ENCODE results near the gene ZNRD2. TPM values are rescaled to one million over a fixed set of nuclear protein-coding genes. Genes with fewer than 3 reads are reported as not detected.

Gene ZNRD2
- total RNA-seq, 1 donor = 16.8 TPM

GRCh38 chr11:65572356-65573051 is 2.2 kb downstream of the ZNRD2 start, which contains the start of gene FAM89B:
FAM89B (plus strand) TSS chr11:65572538; CDS start chr11:65572670, 132 bp downstream.
- no peaks in the 10 kb centered on the region for H3K9me3 ChIP-seq (ENCODE audit: low read depth, low read length)
- H3K27me3 ChIP-seq (ENCODE audit: insufficient read depth, low read length) = no peaks in the 10 kb centered on the region
- peak within 1 kb of the TSS; percentile 67 for H3K4me3 ChIP-seq (ENCODE audit: low read length)
- H3K4me1 ChIP-seq (ENCODE audit: insufficient read depth, low read length) = peaks cover 75% of the 10 kb centered on the region

DNA sequence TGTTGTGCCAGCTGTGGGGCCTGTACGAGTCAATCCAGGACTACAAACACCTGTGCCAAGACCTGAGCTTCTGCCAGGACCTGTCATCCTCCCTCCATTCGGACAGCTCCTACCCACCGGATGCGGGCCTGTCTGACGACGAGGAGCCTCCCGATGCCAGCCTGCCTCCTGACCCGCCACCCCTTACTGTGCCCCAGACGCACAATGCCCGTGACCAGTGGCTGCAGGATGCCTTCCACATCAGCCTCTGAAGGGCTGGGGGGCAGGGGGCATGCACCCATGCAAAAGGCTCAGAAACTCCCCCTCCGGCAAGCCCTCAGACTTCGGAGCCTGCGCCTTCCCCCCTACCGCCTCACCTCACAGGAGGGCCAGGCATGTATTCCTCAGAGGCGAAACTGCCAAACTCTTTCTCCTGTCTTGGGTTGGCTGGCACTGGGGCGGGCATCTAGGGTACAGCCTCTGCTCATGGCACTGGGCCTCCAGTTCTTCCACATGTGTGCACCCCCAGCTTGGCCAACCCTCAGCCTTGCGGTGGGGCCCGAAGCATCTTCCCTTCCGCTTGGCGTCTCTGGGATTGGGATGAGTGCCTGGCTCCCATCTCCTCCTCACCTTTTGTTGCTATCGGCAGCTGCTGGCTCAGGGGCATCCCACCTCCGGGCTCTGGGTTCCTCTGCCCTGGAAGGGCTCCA is 3.3 kb downstream of the ZNRD2 start:
- H3K4me1 ChIP-seq (ENCODE audit: insufficient read depth, low read length) = peaks cover 75% of the 10 kb centered on the region
- no peaks in the 10 kb centered on the region for H3K27me3 ChIP-seq (ENCODE audit: insufficient read depth, low read length)
- peak overlapping the region; percentile 67 for H3K4me3 ChIP-seq (ENCODE audit: low read length)
- no peaks in the 10 kb centered on the region for H3K9me3 ChIP-seq (ENCODE audit: low read depth, low read length)

DNA sequence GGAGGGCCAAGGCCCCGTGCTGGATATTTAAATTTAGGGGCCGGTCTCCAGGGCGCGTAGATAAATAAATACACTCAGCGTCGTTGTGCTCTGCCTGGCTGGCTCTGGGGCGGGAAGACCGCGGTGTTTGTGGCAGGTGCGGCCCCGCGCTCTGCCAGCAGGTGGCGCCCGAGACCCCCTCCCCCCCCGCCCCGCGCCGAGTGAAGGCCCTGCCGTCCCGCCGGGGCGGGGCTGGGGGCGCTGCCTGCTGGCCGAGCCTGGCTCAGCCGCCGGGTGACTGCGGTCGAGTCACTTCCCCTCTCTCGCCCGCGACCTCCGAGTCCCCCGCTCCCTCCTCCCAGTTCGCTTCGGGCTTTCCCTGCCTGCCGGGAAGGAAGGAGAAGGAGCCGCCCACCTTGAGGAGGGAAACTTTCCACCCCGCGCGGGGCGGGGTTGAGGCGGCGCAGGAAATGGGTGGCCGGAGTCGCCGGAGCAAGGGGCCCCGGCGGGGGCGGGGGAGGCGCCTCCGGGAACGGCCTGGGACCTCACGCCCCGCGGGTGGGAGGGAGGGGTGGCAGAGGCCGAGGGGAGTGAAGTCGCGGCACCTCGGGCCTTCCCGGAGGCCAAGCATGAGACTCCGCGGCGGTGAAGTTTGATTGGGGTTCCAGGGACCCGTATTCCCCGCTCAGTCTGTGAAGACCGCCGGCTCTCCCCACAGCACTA is 4.0 kb downstream of the ZNRD2 start:
- Histone ChIP-seq H3K4me1 (ENCODE audit: insufficient read depth, low read length) (peaks cover 75% of the 10 kb centered on the region), H3K9me3 (ENCODE audit: low read depth, low read length) (no peaks in the 10 kb centered on the region), H3K27me3 (ENCODE audit: insufficient read depth, low read length) (no peaks in the 10 kb centered on the region), H3K4me3 (ENCODE audit: low read length) (peak overlapping the region; percentile 67)

GRCh38 chr11:65574811-65575567 is 4.7 kb downstream of the ZNRD2 start:
- Histone ChIP-seq H3K4me1 (ENCODE audit: insufficient read depth, low read length) (peaks cover 73% of the 10 kb centered on the region), H3K9me3 (ENCODE audit: low read depth, low read length) (no peaks in the 10 kb centered on the region), H3K27me3 (ENCODE audit: insufficient read depth, low read length) (no peaks in the 10 kb centered on the region), H3K4me3 (ENCODE audit: low read length) (peak overlapping the region; percentile 67)

GRCh38 chr11:65575568-65576231 is 5.4 kb downstream of the ZNRD2 start, which contains the start of gene EHBP1L1:
EHBP1L1 (plus strand) TSS chr11:65576053; CDS start chr11:65576303, 250 bp downstream.
- Histone ChIP-seq H3K9me3 (ENCODE audit: low read depth, low read length) (no peaks in the 10 kb centered on the region), H3K27me3 (ENCODE audit: insufficient read depth, low read length) (no peaks in the 10 kb centered on the region), H3K4me3 (ENCODE audit: low read length) (peak within 1 kb of the TSS; percentile 76), H3K4me1 (ENCODE audit: insufficient read depth, low read length) (peaks cover 71% of the 10 kb centered on the region)

GRCh38 chr11:65576232-65576866 is 6.1 kb downstream of the ZNRD2 start:
- Histone ChIP-seq H3K4me3 (ENCODE audit: low read length) (peak overlapping the region; percentile 76), H3K4me1 (ENCODE audit: insufficient read depth, low read length) (peaks cover 65% of the 10 kb centered on the region), H3K27me3 (ENCODE audit: insufficient read depth, low read length) (no peaks in the 10 kb centered on the region), H3K9me3 (ENCODE audit: low read depth, low read length) (no peaks in the 10 kb centered on the region)

DNA sequence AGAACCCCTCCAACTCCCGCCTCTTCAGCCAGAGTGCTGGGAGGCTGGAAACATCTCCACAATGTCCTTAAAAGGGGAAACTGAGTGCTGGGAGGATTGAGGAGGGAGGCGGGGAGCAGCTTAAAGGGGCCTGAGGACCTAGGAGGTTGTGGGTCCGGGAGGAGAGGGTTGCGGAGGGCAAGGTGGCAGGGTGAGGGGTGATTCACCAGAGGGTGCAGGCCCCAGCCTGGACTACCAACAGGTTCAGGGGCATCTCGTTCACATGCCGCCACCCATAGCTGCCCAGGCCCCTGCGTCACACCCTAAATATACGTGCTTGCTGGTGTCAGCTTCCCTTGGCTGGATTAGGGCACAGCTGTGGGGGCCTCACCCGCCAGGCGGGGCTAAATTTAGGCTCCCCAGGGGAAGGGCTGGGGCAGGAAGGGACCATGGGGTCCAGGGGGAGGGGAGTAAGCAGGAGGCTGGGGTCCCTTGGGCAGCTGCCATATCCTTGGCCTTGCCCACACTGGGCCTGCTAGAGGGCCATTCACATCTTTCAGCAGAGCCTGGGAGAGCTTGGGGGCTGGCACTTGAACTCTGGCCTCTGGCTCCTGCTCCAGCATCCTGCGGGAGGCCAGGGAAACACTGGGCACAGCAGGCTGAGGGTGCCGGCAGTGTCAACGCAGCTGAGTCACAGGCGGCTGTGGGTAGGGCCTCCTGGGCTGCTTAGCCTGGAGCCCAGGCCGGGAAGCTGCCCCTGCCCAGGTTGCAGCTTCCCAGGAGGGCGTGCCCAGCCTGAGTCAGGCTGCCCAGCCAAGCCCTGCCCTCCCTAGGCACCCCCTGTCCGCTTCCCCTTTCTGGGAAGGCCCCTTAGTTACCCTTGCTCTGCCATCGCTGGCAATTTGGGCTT is 6.8 kb downstream of the ZNRD2 start:
- no peaks in the 10 kb centered on the region for H3K27me3 ChIP-seq (ENCODE audit: insufficient read depth, low read length)
- H3K4me1 ChIP-seq (ENCODE audit: insufficient read depth, low read length) = peaks cover 57% of the 10 kb centered on the region
- H3K4me3 ChIP-seq (ENCODE audit: low read length) = peak overlapping the region; percentile 76
- H3K9me3 ChIP-seq (ENCODE audit: low read depth, low read length) = no peaks in the 10 kb centered on the region

- Histone ChIP-seq H3K27me3 (ENCODE audit: insufficient read depth, low read length) (no peaks in the 10 kb centered on the region), H3K4me3 (ENCODE audit: low read length) (peak overlapping the region; percentile 76), H3K4me1 (ENCODE audit: insufficient read depth, low read length) (peaks cover 56% of the 10 kb centered on the region), H3K9me3 (ENCODE audit: low read depth, low read length) (no peaks in the 10 kb centered on the region)
These were observed 7.5 kb downstream of the ZNRD2 start for GRCh38 chr11:65577756-65578109.

DNA sequence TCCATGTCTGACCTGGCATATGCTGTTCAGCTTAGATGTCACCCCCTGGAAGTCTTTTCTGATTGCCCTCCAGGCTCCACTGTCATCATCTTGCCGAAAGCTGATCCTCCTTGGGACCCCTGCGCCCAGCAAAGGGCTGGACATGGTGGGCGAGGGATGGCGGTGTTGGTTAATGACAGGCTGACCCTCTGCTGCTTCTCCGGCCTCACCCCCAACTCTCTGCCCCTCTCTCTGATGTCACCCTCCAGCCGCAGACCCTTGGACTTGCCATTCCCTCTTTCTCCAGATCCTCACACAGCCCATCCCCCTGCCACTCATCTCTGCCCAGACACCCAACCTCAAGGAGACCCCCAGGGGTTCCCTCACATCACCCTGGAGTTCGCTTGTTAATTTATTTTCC is 7.9 kb downstream of the ZNRD2 start:
- peak overlapping the region; percentile 76 for H3K4me3 ChIP-seq (ENCODE audit: low read length)
- H3K27me3 ChIP-seq (ENCODE audit: insufficient read depth, low read length) = no peaks in the 10 kb centered on the region
- H3K9me3 ChIP-seq (ENCODE audit: low read depth, low read length) = no peaks in the 10 kb centered on the region
- peaks cover 52% of the 10 kb centered on the region for H3K4me1 ChIP-seq (ENCODE audit: insufficient read depth, low read length)

DNA sequence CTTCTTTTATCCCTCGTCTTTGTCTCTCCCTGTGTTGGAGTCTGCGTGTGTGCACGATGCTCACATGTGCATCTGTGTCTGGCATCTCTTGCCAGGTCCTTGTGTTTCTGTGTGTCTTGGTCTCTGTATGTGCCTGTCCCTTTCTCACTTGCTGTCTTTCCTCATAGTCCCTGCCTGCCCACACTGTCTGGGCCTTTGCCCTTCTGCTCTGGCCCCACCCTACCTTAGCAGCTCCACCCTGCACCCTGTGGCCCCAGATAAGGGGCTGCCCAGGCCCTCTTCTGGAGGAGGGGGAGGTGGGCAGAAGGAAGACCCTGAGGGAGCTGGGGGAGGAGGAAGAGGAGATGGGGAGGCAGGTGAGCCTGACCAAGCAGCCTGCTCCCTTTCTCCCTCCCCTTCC is 8.4 kb downstream of the ZNRD2 start:
- Histone ChIP-seq H3K9me3 (ENCODE audit: low read depth, low read length) (no peaks in the 10 kb centered on the region), H3K27me3 (ENCODE audit: insufficient read depth, low read length) (no peaks in the 10 kb centered on the region), H3K4me1 (ENCODE audit: insufficient read depth, low read length) (peaks cover 47% of the 10 kb centered on the region), H3K4me3 (ENCODE audit: low read length) (no peak overlapping the region)

- Histone ChIP-seq H3K4me3 (ENCODE audit: low read length) (no peak overlapping the region), H3K9me3 (ENCODE audit: low read depth, low read length) (no peaks in the 10 kb centered on the region), H3K4me1 (ENCODE audit: insufficient read depth, low read length) (peaks cover 43% of the 10 kb centered on the region), H3K27me3 (ENCODE audit: insufficient read depth, low read length) (no peaks in the 10 kb centered on the region)
These were observed 9.0 kb downstream of the ZNRD2 start for GRCh38 chr11:65579291-65579690.

DNA sequence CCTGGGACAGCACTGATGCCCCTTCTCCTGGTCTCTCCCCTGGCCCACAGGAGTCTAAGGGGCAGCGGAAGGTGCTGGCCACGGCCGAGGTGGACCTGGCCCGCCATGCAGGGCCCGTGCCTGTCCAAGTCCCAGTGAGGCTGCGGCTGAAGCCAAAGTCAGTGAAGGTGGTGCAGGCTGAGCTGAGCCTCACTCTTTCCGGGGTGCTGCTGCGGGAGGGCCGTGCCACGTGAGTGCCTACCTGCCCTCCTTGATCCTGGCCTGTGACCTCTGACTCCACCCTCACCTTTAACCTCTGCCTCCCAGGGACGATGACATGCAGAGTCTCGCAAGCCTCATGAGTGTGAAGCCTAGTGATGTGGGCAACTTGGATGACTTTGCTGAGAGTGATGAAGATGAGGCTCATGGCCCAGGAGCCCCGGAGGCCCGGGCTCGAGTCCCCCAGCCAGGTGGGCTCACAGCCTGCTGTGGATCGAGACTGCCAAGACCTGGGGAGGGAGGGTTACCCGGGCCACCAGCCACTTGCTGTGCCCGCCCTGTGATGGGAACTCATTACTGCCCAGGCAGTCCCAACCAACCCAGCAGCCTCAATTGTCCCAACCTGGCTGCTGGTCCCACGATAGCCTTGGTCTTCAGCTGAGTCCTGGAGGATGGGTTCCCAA is 9.9 kb downstream of the ZNRD2 start:
- H3K27me3 ChIP-seq (ENCODE audit: insufficient read depth, low read length) = no peaks in the 10 kb centered on the region
- H3K4me1 ChIP-seq (ENCODE audit: insufficient read depth, low read length) = peaks cover 37% of the 10 kb centered on the region
- no peak overlapping the region for H3K4me3 ChIP-seq (ENCODE audit: low read length)
- H3K9me3 ChIP-seq (ENCODE audit: low read depth, low read length) = no peaks in the 10 kb centered on the region

DNA sequence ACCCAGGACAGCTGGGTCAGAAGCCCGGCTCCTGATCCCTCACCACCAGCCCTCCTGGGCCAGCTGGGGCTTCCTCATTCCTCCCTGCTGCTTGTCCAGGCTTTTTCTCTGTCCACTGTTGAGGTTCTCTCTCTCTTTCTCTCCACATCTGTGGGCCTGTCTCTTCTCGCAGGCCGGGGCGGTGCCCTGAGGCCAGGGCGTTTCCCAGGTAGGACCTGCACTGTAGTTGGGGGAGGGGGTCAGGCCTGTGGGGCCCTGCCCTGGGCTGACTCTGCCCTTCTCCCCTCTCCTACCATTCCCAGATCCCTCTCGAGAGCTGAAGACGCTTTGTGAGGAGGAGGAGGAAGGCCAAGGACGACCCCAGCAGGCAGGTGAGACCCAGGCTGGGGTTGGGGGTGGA is 10.5 kb downstream of the ZNRD2 start:
- no peak overlapping the region for H3K4me3 ChIP-seq (ENCODE audit: low read length)
- no peaks in the 10 kb centered on the region for H3K9me3 ChIP-seq (ENCODE audit: low read depth, low read length)
- no peaks in the 10 kb centered on the region for H3K27me3 ChIP-seq (ENCODE audit: insufficient read depth, low read length)
- H3K4me1 ChIP-seq (ENCODE audit: insufficient read depth, low read length) = peaks cover 37% of the 10 kb centered on the region

Data from mononuclear cell (primary cell).